Stimulated activated CD8-positive, alpha-beta memory T cell treated with anti-CD3 and anti-CD28 coated beads, Interleukin-7, amount 100 ng/mL, for 48 hours (primary cell): Measurements from ENCODE around the gene CPNE7.
A peak's percentile ranks its signal among the peaks of the same experiment; 100 is the strongest.
"Not testable (repeated sequence)": the region's sequence is repeated elsewhere in the genome, so short reads cannot be mapped to it uniquely, and the experiment has no call there.

Source experiments
- DNase-seq, 2 donors: peaks; one replicate each; pipeline ENCODE4 v3.0.0-alpha.2; 2020; ENCODE audit warnings: low read depth in 1 of 2; ENCODE audit errors: extremely low read depth in 1 of 2

Gene CPNE7

DNA sequence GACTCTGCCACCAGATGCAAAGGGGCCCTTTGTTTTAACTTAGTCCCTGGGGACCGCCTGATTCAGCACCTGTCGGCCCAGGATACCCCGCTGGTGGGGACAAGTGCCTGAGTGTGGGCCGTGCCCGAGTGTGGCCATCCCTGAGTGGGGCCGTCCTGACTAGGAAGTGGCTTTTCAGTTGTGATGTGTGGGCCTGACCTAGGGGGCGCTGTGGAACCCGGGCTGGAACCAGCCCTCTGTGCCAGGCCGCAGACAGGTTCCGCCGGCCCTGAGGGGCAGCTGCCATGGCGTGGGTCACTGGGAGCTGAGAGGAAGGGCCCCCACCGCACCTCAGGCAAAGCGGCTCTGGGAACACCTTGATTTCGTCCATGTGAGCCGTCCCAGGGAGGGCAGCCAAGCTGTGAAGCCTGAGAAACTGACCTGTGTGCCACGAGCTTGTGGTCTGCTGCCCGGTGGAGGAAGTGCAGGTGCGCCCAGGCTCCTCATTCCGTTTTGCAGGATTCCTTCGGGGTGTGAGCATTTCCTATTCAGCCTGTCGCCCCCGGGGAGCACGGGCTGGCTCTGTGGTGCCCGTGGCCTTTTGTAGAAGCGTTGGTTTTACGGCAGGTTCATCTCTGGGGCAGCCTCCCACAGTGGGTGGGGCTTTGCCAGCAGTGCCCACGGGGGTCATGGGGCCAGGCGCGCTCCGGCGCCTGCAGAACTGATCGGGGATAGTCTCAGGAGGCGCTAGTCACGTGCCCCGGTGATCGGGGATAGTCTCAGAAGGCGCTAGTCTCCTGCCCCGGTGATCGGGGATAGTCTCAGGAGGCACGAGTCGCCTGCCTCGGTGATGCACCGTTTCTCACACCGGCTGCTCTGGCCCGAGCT is 9.8 kb upstream of the CPNE7 start:
- peak; percentile 54 to 58 for DNase-seq

DNA sequence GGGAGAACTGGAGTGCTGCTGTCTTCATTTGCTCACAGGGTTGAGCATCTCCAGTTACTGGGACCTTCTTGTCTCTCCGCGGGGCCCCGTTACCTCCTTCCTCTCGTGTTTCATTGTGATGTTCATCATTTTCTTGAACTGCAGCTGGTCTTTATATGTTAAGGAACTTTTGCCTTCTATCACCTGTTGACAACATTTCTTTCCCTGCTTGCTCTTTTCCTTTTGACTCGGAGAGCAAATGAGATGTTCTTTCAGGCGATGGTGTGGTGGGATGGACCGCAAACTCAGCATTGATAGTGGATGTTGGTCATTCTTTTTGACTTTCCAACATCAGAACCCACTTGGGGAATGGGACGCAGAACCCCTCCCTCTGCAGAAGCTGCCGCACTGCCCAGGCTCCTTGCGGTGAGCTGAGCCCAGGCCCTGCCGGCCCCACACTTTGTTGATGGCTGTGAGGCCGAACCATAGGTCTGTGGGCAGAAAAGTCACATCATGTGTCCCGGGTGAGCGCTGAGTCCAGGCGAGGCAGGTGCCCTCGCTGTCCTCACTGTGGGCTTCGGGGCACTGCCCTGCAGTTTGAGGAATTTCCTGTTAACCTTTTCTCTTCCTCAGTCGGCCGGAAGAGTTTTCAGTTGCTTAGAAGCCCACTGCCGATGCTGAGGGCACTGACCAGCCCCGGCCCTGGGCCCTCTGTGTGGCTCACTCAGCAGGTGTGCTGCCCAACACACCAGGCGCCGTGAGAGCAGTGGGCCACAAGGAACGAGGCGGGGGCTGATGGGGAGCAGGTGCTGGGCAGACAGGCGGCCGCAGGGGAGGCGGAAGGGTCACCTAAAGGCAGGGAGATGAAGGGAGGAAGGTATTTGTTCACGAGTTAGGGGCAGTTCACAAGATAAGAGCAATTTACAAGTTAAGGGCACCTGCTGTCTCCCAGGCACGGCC is 7.6 kb upstream of the CPNE7 start:
- DNase-seq: no peak

DNA sequence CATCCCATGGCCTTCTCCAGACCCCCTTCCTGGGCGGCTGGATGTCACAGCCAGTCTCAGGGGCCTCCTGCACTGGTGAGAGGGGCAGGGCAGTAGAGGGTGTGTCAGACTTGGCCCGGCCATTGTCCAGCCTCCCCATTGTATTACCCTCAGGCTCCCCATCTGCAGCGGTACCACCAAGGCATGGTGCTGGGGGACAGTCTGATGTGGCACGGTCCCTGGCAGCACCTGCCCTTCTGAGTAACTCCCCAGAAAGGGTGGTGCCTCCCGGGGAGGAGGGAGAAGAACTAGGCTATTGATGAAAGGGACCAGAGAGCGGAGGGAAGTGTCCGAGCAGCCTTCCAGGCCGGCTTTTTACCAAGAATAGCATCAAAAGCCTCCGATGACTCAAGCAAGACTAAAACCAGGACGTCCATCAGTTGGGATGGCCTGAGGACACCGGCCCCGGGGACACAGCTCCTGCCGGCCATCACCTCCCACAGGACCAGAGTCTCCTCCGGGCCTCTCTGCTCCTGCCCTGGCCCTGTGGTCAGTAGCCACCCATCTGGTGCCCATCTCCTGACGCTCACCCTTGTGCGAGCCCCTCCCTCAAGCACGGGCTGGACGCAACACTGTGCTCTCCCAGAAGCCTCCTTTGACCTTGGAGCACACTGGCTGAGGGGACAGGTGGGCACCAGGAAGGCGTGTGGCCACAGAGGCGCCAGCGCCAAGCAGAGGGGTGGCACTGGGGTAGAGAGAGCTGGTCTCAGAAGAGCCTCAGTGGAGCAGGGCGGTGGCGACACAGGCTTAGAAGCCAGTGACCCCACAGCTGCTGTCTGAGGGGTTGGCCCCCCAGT is 5.8 kb upstream of the CPNE7 start:
- no peak for DNase-seq

DNA sequence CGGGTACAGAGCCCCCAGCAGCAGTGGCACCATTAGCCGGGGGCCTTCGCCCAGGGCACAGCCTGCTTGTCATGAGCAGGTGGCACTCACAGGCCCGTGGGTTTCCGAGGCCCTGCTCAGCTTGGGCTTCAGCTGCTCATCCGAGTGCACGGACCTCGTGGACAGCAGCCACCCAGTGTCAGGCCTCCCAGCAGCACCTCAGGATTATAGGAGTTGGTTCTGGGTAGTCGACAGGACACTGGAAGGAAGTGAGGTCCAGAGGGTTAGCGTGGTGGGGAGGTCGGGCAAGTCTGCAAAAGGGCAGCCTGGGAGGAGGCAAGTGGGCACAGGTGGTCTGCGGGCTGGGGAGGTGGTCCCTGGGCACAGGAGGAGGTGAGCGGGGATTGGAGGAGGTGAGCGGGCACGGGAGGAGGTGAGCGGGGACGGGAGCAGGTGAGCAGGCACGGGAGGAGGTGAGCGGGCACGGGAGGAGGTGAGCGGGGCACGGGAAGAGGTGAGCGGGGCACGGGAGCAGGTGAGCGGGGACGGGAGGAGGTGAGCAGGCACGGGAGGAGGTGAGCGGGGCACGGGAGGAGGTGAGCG is 5.1 kb upstream of the CPNE7 start:
- no peak for DNase-seq

DNA sequence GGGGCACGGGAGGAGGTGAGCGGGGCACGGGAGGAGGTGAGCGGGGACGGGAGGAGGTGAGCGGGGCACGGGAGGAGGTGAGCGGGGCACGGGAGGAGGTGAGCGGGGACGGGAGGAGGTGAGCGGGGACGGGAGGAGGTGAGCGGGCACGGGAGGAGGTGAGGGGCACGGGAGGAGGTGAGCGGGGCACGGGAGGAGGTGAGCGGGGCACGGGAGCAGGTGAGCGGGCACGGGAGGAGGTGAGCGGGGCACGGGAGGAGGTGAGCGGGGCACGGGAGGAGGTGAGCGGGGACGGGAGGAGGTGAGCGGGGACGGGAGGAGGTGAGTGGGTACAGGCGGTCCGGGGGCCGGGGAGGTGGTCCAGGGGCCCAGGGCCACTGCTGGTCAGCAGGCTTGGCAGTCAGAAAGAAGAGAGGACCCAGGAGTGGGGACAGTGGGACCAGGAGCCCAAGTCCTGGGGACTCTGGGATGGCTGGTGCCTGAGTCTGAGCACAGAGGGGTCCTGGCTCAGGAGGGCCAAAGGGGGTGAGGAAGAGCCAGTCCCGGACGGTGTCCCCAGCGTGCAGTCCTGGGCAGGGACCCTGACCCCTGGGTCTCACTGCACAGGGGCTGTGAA is 4.5 kb upstream of the CPNE7 start:
- not testable (repeated sequence) for DNase-seq

DNA sequence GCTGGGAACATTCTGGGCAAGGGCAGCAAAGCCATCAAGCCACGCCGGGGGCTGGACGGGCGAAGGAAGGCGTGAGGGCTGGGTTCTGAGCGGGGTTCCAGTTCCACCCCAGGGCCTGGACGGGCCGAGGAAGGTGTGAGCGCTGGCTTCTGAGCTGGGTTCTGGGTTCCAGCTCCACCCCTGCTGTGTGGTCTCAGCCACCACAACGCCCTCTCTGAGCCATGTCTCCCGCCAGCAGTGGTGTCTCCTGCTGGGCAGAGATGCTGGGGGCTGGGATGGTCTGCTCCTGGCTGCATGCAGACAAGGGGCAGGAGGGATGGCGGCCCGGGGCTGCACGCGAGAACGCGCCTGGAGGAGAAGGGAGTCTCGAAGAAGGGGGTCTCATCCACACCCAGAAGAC is 3.9 kb upstream of the CPNE7 start:
- no peak for DNase-seq

DNA sequence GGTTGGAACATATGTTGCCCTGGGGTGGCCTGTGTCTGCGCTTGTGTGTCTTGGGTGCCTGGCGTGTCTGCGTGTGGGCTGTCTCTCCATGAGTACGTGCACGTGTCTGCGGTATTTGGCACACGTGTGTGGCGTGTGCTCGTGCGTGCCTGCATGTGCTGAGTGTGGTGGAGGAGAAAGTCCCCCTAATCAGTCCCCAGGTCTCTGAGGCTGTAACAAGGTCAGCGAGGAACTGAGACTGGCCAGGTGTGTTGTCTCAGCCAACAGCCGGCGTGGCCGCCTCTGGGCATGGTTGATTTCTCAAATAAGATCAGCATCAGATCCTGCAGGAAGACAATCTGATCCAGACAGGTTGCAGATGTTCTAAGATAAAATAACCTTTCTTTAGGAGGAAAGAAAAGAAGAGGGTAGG is 3.5 kb upstream of the CPNE7 start:
- no peak for DNase-seq

DNA sequence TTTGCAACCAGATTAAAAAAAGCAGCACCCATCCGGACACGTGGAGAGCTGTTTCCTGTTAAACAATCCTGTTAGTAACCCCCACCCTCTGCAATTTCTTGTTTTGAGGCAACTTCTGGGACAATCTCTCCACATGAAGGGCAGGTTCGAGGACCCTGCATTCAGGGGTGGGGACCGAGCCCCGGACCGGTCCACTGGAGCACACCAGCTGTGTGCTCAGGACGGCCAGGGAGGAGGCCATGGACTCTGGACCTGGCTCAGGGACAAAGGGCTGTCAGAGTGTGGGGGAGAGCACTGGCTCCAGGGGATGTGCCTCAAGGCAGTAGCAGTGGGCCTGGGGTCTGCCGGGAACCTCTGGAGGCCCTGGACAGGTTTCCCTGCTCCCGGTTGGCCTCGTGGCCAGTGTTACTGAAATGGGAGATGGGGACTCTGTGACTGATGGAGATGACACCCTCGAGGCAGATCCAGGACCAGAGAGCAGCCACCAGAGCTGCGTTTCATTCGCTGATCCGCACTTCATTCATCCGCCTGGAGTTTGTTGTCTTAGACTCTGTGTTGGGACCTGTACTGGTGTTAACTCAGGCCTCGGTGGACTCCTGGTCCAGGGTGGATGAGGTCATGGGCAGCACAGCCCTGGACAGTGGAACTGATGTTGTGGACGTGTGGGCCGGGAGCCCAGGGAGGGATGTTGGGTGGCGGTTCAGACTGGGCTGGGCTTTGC is 2.9 kb upstream of the CPNE7 start:
- DNase-seq: no peak

DNA sequence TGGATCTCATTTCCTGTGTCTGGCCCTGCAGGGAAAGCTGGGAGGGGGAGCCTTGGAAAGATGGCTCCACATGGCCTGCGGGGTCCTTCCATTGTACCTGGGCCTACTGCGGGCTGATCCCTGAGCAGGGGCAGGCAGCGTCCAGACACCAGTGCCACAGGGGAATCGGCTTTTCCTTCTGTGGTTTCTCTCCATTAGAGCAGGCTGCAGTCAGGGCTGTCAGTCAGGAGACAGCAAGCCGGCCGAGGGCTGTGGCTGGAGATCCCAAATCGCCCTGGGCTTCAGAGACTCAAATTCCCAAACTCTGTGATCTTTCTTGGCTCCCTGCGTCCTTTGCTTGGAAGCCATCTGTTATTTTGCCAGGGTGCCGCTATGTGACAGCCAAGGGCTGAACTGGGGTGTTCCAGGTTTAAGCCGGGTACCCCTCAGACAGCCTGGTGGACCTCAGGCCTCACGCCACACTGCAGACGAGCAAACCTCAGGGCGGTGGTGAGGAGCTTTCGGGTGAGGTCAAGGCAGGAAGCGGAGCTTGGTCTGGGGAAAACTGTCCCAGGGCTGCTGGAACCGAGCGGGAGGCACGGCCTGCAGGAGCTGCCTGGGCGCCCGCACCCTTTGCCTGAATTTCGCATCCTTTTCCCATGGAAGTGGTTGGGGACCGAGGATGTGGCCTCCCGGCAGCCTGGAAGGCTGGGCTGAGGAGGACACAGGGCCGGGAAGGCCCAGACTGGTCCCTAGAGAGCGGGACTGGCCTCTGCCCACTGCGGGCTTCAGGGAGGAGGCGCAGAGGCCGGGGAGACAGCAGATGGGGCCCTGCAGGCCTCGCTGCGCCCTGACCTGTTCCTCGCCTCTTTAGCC is 1.5 kb upstream of the CPNE7 start:
- no peak for DNase-seq

DNA sequence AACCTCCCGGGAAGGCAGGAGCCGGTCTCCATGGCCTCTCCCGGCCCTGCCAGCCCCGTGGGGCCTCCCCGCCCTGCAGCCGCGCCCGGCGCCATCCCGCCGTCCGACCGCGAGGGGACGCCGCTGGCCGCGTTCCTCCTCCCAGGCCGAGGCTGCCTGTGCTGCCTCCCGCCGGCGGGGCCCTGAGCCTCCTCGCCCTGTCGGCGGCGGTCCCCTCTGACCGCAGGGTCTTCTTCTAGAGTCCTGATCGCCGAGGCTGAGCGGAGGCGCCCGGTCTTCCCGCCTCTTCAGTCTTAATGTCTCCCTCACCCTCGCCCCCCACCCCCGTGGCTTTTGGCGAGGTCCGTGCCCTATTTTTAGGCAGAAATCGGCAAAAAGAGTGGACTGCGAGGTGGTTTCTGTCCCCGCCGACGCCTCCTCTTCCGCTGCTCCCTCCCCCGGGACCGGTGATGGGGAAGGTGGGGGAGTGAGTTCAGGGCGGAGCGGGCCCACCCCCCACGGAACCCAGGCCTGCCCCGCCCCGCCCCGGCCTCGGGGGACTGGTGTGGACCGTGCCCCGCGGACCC is 794 bp upstream of the CPNE7 start:
- no peak for DNase-seq

DNA sequence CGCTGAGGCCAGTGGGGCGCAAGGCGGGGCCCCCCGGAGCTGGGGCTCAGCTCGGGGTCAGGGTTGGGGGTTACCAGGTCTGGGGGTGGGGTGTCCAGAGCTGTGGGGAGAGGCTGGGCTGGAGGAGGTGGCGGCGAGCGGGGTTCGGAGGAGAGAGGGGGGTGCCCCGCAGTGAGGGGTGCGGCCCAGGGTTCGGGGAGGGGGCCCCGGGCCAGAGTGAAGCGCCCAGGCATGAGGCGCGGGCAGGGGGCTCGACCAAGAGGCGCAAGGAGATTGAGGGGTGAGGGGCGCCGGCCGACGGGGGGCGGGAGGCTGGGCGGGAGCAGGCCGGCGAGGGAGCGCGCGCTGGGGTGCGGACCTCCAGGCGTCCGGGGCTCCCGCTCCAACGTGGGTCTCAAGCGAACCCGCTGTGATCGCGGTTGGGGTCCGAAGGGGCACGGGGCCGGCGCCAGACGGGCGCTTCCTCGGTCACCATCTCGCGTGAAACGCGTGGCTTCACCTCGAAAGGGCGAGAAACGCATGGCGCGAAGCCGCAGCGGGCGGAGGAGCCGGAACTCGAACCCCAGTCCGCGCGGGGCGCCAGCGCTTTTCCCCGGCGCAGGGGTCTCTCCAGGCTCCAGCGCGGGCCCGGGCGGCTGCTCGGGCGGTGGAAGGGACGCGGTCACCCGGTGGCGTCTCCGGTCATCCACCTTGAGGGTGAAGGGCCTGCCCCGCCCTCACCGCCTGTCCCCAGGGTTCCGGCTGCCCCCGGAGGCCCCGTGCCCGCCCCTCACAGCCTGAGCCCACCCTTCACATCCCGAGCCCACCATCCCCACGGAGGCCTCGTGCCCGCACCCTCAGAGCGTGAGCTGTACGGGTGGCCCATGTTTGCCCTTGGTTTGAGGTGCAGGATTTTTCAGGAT is 846 bp downstream of the CPNE7 start:
- DNase-seq: no peak

DNA sequence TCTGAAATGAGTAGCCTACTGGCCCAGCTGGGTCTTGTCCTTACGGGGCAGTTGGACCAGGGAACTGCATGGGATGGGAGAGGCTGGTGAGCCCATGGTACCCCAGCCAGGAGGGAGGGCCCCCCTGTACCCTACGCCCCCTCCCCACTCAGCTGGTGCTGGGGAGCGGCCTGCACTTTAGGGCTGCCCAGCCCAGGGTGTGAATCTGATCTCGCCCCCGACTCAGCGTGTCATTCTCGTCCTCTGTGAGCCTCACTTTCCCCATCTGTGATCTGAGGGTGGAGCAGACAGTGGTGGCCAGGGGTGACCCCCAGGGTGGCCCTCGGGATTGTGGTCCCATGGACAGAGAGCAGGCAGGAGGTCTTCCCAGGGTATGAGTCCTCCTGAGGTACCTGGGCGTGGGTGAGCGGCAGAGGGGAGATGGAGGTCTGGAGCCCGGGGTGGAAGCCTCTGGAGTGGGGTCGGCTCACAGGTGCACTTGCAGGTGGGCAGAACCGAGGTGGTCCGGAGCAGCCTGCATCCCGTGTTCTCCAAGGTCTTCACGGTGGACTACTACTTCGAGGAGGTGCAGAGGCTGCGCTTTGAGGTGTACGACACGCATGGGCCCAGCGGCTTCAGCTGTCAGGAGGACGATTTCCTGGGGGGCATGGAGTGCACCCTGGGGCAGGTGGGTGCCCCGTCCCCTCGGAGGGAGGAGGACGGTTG is 1.6 kb downstream of the CPNE7 start:
- DNase-seq: no peak

DNA sequence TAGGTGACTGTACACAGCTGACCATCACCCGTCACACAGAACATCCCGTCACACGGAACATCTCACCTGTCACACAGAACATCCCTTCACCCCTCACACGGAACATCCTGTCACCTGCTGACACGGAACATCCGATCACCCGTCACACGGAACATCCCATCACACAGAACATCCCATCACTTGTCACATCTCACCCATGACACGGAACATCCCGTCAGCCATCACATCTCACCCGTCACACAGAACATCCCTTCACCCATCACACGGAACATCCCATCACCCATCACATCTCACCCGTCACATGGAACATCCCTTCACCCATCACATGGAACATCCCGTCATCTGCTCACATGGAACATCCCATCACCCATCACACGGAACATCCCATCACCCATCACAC is 3.8 kb downstream of the CPNE7 start:
- DNase-seq: no peak

DNA sequence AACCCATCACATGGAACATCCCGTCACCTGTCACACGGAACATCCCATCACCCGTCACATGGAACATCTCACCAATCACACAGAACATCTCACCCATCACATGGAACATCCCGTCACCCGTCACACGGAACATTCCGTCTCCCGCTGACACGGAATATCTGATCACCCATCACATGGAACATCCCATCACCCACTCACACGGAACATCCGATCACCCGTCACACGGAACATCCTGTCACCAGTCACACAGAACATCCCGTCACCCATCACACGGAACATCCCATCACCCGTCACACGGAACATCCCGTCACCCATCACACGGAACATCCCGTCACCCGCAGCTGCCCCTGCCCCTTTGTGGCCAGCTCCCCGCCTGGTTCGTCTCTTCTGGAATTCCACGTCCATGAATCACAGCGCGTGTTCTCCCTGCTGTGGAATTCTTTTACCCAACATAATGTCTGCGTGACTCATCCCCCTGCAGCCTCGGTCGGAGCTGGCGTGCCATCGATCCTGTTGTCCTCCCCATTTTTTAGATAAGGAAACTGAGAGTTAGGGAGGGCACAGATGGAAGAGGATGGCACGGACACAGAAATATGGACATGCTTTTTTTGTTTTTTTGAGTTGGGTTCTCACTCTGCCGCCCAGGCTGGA is 5.6 kb downstream of the CPNE7 start:
- no peak for DNase-seq

DNA sequence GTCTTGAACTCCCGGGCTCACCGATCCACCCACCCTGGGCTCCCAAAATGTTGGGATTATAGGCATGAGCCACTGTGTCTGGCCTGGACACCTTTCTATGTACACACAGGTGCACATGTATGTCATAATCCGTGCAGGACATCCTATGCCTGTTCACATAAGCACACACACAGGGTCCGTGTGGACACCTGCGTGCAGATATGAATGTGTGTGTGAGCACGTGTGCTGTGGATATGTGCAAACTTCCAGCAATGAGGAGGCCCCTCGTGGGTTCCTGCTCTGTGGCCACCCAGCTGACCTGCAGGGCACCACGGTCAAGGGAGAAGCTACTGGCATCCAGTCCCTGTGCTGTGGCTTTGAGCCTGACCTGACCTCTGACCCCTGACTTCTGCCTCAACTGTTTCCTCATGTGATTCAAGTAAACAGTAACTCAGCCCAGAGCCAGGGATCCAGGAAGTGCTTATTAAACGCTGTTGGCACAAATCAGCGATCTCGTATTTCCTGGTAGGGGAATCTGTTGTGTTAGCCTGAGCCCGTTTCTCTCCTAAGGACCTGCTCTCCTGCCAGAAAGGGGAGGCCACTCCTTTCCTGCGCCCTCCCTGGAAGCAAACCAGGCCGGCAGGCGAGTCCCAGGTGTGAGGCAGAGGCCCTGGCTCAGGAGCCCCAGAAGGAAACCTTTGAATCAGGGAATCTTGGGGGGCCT is 6.5 kb downstream of the CPNE7 start:
- no peak for DNase-seq
